ENCODE results near the gene IRX4. TPM values are rescaled to one million over a fixed set of nuclear protein-coding genes. Genes with fewer than 3 reads are reported as not detected.

The IRX4 gene
- total RNA-seq, 1 experiment from 2014 or later = 44.7 TPM

- peaks cover 6% of the 10 kb centered on the region for H3K4me1 Mint-ChIP-seq (ENCODE audit: insufficient read depth, unreplicated experiment)
- H3K36me3 Mint-ChIP-seq (ENCODE audit: insufficient read depth, unreplicated experiment) = no peaks in the 10 kb centered on the region
- no peaks in the 10 kb centered on the region for H3K9me3 Mint-ChIP-seq (ENCODE audit: unreplicated experiment)
- H3K27me3 Mint-ChIP-seq (ENCODE audit: insufficient read depth, unreplicated experiment) = no peaks in the 10 kb centered on the region
- ChIA-PET POLR2A (interaction anchor here (1.6 kb wide), 1 partner anchor 12 kb away, joined by 3 read pairs; no protein-coding TSS in a partner anchor), CTCF (interaction anchor here (0.6 kb wide), 1 partner anchor 383 kb away, joined by 5 read pairs; no protein-coding TSS in a partner anchor)
- BruUV-seq (replicated peaks) = no TSS peak
- no peak for TF ChIP-seq CTCF (IDR thresholded peaks at IDR 0.05; ENCODE audit: unreplicated experiment)
- intact Hi-C loops (cut with micrococcal nuclease) = no loop called here
- H3K27ac Mint-ChIP-seq (ENCODE audit: low read depth, unreplicated experiment) = no peak overlapping the region
- no peak overlapping the region for H3K4me3 Mint-ChIP-seq (ENCODE audit: unreplicated experiment)
- DNase-seq (ENCODE audit: unreplicated experiment) = peak; percentile 57
Observed at GRCh38 chr5:1919750-1920149, 37.0 kb upstream of the IRX4 start.

GRCh38 chr5:1919209-1919566 is 36.5 kb upstream of the IRX4 start:
- BruUV-seq (replicated peaks) = no TSS peak
- ChIA-PET CTCF (interaction anchor here (0.6 kb wide), 1 partner anchor 382 kb away, joined by 5 read pairs; no protein-coding TSS in a partner anchor), POLR2A (interaction anchor here (0.6 to 1.6 kb wide), 3 partner anchors 9 to 13 kb away, joined by 3 read pairs; no protein-coding TSS in a partner anchor)
- no peak overlapping the region for H3K4me3 Mint-ChIP-seq (ENCODE audit: unreplicated experiment)
- no peak overlapping the region for H3K27ac Mint-ChIP-seq (ENCODE audit: low read depth, unreplicated experiment)
- no peak for TF ChIP-seq CTCF (IDR thresholded peaks at IDR 0.05; ENCODE audit: unreplicated experiment)
- H3K4me1 Mint-ChIP-seq (ENCODE audit: insufficient read depth, unreplicated experiment) = peaks cover 6% of the 10 kb centered on the region
- no peaks in the 10 kb centered on the region for H3K27me3 Mint-ChIP-seq (ENCODE audit: insufficient read depth, unreplicated experiment)
- peak; percentile 51 for DNase-seq (ENCODE audit: unreplicated experiment)
- H3K36me3 Mint-ChIP-seq (ENCODE audit: insufficient read depth, unreplicated experiment) = no peaks in the 10 kb centered on the region
- intact Hi-C loops (cut with micrococcal nuclease) = no loop called here
- H3K9me3 Mint-ChIP-seq (ENCODE audit: unreplicated experiment) = no peaks in the 10 kb centered on the region

- no peaks in the 10 kb centered on the region for H3K9me3 Mint-ChIP-seq (ENCODE audit: unreplicated experiment)
- intact Hi-C loops (cut with micrococcal nuclease) = no loop called here
- DNase-seq (ENCODE audit: unreplicated experiment) = no peak
- H3K27me3 Mint-ChIP-seq (ENCODE audit: insufficient read depth, unreplicated experiment) = no peaks in the 10 kb centered on the region
- no peak for TF ChIP-seq CTCF (IDR thresholded peaks at IDR 0.05; ENCODE audit: unreplicated experiment)
- H3K36me3 Mint-ChIP-seq (ENCODE audit: insufficient read depth, unreplicated experiment) = no peaks in the 10 kb centered on the region
- peaks cover 6% of the 10 kb centered on the region for H3K4me1 Mint-ChIP-seq (ENCODE audit: insufficient read depth, unreplicated experiment)
- CTCF ChIA-PET = no interaction called here
- POLR2A ChIA-PET = interaction anchor here (0.6 to 1.7 kb wide), 3 partner anchors 10 to 30 kb away, joined by 3 to 6 read pairs (median 3); no protein-coding TSS in a partner anchor
- BruUV-seq (replicated peaks) = no TSS peak
- no peak overlapping the region for H3K27ac Mint-ChIP-seq (ENCODE audit: low read depth, unreplicated experiment)
- H3K4me3 Mint-ChIP-seq (ENCODE audit: unreplicated experiment) = no peak overlapping the region
Observed at GRCh38 chr5:1918488-1919208, 35.9 kb upstream of the IRX4 start.

- H3K4me3 Mint-ChIP-seq (ENCODE audit: unreplicated experiment) = no peak overlapping the region
- no peak for DNase-seq (ENCODE audit: unreplicated experiment)
- peaks cover 6% of the 10 kb centered on the region for H3K4me1 Mint-ChIP-seq (ENCODE audit: insufficient read depth, unreplicated experiment)
- H3K27me3 Mint-ChIP-seq (ENCODE audit: insufficient read depth, unreplicated experiment) = no peaks in the 10 kb centered on the region
- intact Hi-C loops (cut with micrococcal nuclease) = no loop called here
- POLR2A ChIA-PET = interaction anchor here (1.7 kb wide), 1 partner anchor 29 kb away, joined by 6 read pairs; no protein-coding TSS in a partner anchor
- H3K36me3 Mint-ChIP-seq (ENCODE audit: insufficient read depth, unreplicated experiment) = no peaks in the 10 kb centered on the region
- H3K9me3 Mint-ChIP-seq (ENCODE audit: unreplicated experiment) = no peaks in the 10 kb centered on the region
- H3K27ac Mint-ChIP-seq (ENCODE audit: low read depth, unreplicated experiment) = no peak overlapping the region
- CTCF ChIA-PET = no interaction called here
- BruUV-seq (replicated peaks) = no TSS peak
- no peak for TF ChIP-seq CTCF (IDR thresholded peaks at IDR 0.05; ENCODE audit: unreplicated experiment)
Observed at GRCh38 chr5:1917830-1918487, 35.2 kb upstream of the IRX4 start.

All from MCF 10A (cell line).